IPS-NIHi11 (cell line): ENCODE data around the gene RAB44.
"Not testable (repeated sequence)": the region's sequence is repeated elsewhere in the genome, so short reads cannot be mapped to it uniquely, and the experiment has no call there.

Experiments used
- DNase-seq: peaks from one replicate; pipeline ENCODE4 v3.0.0; 2012; ENCODE audit warnings: mixed read lengths, low spot score

RAB44 gene, protein sequence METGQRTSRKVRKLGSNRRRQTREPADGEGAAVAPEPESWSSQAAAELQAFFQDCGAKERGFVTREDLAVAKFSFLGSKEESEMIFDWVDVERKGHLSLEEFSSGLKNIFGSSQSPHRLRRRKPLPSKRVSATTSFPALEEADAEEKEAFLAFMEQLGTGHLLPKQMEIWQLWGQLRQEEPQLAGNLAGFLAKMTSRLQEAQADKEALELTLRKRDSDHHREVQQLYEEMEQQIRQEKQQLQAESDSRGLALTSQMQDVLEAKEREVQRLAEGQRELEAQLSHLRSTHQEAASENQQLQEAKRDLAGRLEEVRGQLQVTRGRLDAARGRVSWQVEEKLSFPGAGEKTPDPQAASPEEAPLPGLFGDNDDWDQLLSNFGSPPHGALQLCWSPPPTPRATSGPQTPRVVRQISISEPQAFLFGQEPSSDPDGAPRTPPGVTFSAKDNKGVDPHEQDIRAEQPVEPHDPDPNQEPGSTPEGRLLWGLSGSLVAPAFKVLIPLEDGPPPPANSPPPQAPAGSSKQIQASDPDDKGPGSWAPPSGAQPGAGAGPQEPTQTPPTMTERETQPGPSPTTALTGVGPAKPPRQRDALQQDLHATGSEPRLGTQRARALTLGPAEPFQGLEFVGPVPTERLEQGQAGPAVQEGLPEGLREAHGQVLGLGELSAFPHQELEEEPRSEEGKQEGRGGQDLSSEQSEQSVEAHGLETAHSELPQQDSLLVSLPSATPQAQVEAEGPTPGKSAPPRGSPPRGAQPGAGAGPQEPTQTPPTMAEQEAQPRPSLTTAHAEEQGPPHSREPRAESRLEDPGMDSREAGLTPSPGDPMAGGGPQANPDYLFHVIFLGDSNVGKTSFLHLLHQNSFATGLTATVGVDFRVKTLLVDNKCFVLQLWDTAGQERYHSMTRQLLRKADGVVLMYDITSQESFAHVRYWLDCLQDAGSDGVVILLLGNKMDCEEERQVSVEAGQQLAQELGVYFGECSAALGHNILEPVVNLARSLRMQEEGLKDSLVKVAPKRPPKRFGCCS

DNA sequence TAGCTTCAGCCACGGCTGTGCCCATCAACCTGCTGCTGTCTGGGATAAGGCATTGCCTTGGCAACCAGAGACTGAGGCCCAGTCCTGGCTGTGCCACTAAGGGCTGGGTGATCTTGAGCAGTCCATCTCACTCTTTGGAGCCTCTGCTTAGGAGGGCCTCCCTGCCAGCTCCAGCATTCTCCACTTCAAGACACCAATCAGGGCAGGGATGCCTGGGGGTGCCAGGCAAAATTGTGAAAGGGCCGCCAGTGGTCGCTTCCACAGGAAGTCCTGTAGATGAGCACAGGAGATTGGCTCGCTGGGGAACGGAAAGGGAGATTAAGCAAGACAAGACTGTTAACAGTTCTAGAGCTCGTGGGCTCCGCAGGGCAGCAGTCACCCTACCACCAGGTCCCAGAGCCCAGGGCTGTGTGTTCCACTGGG is at the start of gene RAB44:
Gene RAB44 (plus strand): TSS at position 346 of the 423 bp plus-strand sequence. CDS start 6,410 bp downstream, outside the sequence.
- DNase-seq, result no peak

DNA sequence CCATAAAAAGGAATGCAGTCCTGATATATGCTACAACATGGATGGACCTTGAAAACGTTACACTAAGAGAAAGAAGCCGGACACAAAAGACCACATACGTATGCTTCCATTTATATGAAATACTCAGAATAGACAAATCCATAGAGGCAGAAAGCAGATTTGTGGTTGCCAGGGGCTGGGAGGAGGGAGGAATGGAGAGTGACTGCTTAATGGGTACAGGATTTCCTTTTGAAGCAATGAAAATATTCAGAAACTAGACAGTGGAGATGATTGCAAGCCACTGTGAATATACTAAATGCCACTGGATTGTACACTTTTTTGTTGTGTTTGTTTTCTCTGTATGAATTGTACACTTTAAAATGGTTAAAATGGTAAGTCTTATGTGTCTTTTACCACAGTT is 48.5 kb upstream of the RAB44 start:
- DNase-seq, result no peak

DNA sequence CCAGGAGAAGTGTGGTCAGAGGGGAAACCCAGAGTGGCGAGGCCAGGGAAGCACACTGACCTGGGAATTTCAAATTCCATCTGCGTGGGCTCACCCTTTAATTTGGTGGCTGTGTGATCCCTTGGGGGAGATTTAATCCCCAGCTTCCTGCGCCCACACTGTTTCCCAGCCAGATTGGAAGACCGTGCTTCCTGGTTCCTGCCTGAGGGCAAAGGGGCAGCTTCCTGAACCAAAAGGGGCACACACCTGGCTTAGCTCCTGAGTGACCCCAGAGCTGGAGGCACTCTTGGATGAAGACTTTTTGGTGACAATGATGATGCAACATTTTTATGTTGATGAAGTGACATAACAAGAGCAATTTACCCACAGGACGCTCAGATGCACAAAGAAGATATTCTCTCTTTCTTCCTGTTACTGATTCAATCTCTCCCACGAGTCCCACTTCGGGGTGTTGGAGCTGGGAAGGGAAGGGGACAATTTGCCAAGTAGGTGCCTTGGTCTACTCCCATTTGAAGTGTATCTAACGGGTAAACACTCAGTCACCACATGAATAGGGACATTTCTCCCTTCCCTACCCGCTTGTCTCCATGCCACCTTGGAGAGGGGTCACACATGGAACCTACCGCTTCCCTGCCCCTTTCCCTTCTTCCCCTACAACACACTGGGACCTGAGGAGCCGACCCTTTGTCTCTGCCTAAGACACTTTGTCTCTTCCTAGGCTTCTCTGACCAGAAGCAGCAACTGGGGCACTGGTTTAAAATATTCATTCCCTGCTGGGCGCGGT is 47.7 kb upstream of the RAB44 start:
- no peak for DNase-seq

DNA sequence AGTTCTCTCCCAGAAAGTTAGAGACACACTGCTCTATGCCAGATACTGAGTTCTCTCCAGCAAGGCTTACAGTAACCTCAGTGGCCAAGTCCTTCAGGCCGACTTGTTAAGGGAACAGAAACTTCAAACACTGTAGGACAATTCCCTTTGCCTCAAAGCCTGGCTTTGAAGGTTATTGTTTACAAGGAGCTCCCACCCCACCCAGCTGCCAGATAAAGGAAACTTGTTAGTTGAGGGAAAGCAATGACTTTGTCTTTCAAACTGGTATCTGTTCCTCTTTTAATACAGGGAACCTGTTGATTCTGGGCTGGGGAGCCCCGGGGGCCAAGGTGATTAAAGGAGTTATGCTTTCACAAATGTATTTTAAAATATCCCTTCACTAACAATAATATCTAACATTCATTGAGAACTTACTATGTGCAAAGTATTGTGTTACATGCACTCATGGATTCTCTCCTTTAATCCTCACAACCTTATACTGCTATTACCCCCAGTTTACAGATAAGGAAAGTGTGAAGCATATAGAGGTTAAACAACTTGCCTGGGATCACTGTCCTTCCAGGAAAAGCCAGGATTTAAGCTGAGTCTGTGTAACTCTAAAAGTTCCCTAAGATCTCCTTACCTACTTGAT is 46.7 kb upstream of the RAB44 start:
- no peak for DNase-seq

DNA sequence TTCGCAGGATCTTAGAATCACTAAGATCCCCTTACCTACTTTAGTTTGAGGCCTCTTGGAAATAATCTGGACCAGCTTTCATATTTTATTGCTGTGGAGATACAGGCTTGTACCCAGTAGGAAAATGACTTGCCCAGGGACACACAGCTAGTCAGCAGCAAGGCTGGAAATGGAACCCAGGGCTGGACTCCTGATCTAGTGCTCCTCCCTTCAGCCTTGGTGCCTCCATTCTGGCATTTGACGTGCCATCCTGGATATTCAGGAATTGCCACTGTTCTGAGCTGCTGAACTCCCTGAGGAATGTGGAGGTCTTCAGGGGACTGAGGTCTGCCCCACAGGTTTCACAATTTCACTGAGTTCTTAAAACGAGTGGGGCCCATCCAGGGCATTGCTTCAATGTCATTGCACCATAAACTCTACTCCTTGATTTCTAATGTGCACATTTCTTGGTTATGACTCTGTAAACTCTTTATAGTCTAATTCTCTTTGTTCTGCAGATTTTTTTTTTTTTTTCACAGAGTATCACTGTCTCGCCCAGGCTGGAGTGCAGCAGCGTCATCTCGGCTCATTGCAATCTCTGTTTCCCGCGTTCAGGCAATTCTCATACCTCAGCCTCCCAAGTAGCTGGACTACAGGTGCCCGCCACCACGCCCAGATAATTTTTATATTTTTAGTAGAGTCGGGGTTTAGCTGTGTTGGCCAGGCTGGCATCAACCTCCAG is 45.8 kb upstream of the RAB44 start:
- no peak for DNase-seq

DNA sequence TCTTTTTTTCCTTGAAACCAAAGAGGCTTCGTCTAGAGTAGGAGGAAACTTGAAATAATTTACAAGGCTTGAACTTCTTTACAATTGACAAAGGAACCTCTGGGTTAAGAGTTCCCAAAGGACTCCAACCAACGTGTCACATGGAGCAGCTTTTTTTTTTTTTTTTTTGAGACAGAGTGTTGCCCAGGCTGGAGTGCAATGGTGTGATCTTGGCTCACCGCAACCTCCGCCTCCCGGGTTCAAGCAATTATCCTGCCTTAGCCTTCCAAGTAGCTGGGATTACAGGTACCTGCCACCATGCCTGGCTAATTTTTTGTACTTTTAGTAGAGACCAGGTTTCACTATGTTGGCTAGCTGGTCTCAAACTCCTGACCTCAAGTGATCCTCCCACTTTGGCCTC is 43.2 kb upstream of the RAB44 start:
- not testable (repeated sequence) for DNase-seq

DNA sequence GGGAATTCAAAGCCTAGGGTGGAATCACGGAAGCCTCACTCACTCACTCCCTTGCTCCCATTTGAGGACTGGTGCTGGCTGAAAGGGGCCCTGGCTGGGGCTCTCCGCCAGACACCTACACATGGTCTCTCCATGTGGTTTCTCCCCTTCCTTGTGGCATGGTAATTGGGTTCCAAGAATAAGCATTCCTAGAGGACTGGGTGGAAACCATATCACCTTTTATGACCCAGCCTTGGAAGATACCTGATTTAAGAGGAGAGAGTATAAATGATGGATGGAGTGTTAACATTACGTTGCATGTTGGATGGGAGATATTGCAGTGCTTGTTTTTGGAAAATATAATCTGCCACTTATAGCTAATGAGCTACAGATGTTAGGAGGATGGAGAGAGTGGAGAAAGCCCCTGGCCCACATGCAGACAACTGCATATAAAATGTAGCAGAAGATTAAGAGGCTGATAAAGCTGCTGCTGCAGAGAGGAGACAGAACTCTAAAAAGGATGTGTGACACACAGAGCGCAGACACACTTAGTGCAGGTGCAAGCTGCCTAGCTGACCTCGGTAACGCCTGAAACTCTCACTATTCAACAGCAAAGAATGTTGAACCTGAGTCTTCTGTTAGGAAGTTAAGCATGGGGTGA is 42.4 kb upstream of the RAB44 start:
- DNase-seq, result no peak

DNA sequence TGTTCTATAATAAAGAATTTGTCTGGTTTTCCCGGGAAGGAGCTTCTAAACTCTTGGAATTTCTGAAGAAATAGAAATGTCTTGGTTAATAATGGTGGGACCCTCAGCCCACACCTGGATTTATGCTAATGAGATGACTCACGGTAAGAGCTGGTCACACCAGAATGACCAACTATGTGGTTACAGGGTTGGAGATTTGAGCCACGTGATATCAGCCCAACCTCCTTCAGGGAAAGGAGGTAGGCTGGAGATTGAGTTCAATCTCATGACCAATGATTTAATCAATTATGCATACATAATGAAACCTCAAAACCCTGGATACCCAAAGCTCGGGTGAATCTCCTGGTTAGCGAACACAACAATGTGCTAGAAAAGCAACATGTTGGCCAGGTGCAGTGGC is 41.2 kb upstream of the RAB44 start:
- no peak for DNase-seq

DNA sequence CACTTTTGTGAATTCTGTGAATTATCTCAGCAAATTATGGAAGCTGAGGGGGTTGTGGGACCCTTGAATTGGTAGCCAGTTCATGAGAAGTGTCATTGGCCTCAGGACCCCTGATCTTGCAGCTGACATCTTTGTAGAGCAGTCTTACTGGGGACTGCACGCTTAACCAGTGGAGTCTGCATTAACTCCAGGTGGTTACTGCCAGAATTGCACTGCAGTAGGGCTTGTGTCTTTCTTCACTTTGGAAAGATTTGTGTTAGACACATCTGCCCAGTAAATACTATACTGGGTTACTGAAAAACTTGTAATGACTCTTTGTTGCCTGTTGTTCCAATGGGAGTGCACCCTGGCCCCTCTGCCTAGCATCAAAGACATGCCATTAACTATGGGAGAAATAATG is 40.4 kb upstream of the RAB44 start:
- DNase-seq, result no peak

DNA sequence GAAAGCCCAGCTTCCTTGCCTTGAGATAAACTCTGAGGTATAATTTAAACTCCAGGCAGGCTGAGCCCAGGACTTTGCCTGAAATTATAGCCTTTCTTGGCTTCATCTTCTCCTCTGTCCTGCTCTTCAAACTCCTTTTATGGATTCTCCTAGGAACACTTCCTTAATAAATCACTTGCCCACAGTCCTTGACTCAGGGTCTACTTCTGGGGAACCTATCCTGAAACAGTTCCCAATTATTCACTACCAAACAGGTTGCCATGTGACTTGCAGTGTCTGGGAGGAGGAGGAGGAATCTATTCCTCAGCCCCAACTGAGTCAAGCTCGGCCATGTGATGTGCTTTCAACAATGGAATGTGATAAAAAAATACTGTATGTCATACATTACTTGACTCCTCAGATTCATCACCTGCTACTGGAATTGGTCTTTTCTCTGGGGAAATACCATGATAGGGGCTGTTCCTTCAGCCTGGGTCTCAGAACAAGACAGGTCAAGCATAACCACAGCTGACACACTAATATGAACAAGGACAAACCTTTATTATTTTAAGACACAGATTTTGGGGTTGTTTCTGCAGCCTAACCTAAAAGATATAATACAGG is 39.6 kb upstream of the RAB44 start:
- DNase-seq, result no peak

DNA sequence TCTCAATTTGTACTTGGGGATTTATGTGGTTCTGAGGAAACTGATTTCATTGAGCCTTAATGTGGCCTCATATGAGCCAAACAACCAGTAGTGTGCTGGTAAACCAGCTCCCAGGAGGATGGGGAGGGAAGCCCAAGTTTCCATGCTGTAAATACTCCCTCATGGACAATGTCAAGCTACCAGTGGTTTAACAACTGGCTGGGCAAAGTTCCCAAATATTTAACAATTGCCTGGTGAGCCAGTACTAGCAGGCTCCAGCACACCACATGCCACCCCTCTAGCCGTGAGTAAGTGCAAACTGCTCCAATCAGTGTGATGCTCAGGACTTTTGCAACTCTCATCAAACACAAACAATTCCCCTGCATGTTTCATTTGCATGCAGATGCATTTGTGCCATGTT is 38.4 kb upstream of the RAB44 start:
- no peak for DNase-seq

DNA sequence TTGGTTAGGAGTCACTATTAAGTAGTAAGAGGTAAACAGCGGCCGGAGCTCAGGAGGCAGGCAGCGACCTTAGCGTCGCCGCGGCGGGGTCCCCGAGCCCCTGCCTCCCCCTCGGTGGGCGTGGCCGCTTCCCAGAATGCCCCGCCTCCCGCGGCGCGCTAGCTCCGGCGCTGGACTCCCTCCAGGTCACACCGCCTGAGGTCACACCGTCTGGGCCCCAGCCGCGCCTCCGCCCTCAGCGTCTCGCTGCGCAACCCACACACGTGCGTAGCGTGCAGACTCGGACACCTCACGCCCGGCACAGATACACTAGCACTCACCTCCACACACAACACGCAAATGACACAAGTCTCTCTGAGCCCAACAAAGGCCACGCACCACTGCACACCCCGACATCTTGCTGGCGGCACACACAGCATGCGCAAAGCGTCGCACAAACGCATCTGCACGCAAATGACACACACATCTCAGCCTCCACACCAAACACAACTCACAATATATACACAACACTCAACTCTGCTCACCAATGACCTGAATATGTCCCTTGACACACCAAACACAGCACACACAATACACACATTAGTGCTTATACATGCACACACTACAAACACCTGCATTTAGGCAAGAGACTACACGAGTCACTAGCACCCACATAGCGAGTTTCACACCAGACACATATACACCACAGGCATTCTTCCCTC is 36.7 kb upstream of the RAB44 start:
- peak; percentile 93 for DNase-seq

DNA sequence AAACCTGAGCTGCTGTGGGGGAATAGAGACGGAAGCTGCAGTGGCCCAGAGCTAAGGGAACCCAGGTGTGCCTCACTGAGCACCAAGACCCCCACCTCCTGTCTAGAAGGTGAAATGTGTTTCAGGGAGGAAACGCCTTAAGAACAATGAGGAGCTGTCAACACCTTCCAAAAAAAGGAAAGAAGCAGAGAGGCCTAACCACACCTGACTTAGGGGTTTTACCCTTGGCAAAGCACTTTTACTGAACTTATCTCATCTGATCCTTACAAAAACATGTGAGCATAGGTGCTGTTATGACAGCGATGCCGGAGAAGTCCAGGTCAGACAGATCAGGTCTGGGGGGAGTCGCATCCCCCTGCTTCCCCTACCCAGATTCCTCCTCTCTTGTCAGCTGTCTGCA is 35.2 kb upstream of the RAB44 start:
- no peak for DNase-seq

DNA sequence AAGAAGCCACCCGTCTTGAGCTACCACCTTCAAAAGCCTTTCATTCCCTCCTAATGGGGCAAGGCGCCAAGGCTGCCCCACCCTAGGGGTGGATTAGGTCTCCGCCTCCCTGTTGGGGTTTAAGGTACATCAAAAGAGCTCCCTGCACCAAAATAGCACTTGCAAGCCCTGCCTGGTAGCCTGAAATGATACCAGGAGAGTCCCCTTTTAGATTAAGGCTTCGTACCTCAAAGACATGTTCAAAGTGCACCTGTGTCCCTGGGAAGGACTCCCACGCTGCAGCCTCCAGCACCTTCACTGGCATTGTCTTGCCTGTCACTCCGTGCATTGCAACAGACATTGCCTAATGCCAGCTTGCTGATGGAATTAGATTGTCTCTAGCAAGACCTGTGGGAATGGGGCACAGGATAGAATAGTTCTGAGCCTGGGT is 34.8 kb upstream of the RAB44 start:
- DNase-seq, result no peak

DNA sequence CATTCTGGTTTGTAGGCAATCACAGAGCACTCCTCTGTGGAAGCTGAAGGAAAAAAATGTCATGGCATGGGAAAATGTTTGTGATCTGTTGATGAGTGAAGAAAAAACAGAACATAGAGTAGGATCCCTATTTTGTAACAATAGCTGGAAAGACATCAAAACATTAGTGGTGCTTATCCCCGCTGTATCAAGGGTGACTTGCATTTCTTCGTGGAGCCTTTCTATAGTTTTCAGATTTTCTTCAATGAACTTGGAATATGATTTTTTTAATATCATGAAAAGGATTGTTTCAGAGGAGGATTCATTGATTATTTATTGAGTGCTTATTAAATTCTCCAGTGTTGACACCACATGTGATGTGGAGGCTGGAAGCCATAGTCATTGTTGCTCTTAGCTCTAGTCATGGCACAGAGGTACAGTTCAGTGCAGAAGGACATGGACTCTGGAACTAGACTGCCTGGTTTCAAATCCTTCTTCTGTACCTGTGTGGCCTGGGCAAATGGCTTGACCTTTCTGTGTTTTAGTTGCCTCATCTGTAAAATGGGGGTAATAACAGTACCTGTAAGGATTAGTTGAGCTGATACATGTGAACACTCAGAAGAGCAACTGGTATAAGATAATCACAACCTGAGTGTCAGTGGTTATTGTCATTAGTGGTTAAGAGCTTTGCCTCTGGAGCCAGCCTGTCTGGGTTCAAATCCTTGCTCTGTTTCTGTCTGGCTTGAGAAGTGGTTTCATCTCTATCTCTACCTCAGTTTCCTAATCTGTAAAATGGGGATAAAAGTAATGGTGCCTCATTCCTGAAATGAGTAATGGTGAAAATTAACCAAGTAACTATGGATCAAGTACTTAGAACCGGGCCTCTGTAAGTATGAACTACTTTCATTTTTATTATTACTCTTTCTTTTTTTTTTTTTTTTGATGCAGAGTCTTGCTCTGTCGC is 33.9 kb upstream of the RAB44 start:
- no peak for DNase-seq

DNA sequence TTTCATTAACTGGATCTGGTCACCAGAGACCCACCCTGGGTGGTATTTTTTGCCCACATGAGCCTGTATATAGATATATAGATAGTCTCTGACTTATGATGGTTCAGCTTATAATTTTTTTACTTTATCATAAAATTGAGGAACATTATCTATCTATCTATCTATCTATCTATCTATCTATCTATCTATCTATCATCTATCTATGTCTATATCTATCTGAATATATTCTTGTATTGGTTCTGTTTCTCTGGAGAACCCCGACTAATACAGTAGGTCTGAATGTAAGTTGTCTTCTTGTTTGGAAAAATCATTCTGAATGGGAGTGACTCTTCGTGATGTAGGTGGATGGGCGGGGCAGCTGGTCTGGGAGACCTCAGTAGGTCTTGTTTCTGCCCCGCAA is 32.4 kb upstream of the RAB44 start:
- no peak for DNase-seq

DNA sequence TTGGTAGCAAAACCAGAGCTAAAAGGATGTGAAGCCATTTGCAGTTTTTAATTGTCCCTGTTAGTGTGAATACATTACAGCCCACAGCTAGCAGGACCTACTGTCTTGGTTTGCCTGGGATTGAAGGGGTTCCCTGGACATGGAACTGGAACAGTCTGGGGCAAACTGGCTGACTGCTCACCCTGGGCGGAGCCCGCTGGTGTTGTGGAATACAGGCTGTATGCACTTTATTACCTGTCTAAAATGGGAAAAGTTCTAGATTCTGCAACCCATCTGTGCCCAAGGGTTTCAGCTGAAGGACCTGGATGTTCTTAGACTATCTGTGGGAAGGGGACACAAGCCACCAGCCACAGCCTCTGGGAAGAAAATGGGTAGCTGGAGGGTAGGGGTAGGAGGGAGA is 31.3 kb upstream of the RAB44 start:
- DNase-seq, result no peak
